ENCODE data around the gene PCSK4. TPM values are rescaled to one million over a fixed set of nuclear protein-coding genes. Genes with fewer than 3 reads are reported as not detected.

PCSK4 gene
- total RNA-seq, 1 donor from 2014 or later = 37.7 TPM

- Mint-ChIP-seq H3K4me1 (ENCODE audit: low read depth) (no peaks in the 10 kb centered on the region), H3K27ac (no peak overlapping the region), H3K36me3 (ENCODE audit: insufficient read depth) (peaks cover 6% of the 10 kb centered on the region), H3K27me3 (no peaks in the 10 kb centered on the region), H3K4me3 (ENCODE audit: low read depth) (no peak overlapping the region), H3K9me3 (ENCODE audit: low read depth) (no peaks in the 10 kb centered on the region)
- DNase-seq (ENCODE audit: low spot score, unreplicated experiment) = no peak
- TF ChIP-seq CTCF (IDR thresholded peaks at IDR 0.05; ENCODE audit: unreplicated experiment) = no peak
Observed at GRCh38 chr19:1433119-1434039, 56.8 kb downstream of the PCSK4 start.

- no peak overlapping the region for H3K4me3 Mint-ChIP-seq (ENCODE audit: low read depth)
- TF ChIP-seq CTCF (IDR thresholded peaks at IDR 0.05; ENCODE audit: unreplicated experiment) = no peak
- peaks cover 6% of the 10 kb centered on the region for H3K36me3 Mint-ChIP-seq (ENCODE audit: insufficient read depth)
- H3K9me3 Mint-ChIP-seq (ENCODE audit: low read depth) = no peaks in the 10 kb centered on the region
- DNase-seq (ENCODE audit: low spot score, unreplicated experiment) = no peak
- no peaks in the 10 kb centered on the region for H3K27me3 Mint-ChIP-seq
- no peak overlapping the region for H3K27ac Mint-ChIP-seq
- H3K4me1 Mint-ChIP-seq (ENCODE audit: low read depth) = no peaks in the 10 kb centered on the region
Observed at GRCh38 chr19:1432507-1432887, 57.7 kb downstream of the PCSK4 start.

- no peak for DNase-seq (ENCODE audit: low spot score, unreplicated experiment)
- Mint-ChIP-seq H3K27me3 (no peaks in the 10 kb centered on the region), H3K36me3 (ENCODE audit: insufficient read depth) (peaks cover 6% of the 10 kb centered on the region), H3K4me3 (ENCODE audit: low read depth) (no peak overlapping the region), H3K9me3 (ENCODE audit: low read depth) (no peaks in the 10 kb centered on the region), H3K27ac (no peak overlapping the region), H3K4me1 (ENCODE audit: low read depth) (no peaks in the 10 kb centered on the region)
- no peak for TF ChIP-seq CTCF (IDR thresholded peaks at IDR 0.05; ENCODE audit: unreplicated experiment)
Observed at GRCh38 chr19:1431759-1432506, 58.2 kb downstream of the PCSK4 start.

Other genes with a start within 250 kb of the PCSK4 start
- 107 and 117 TPM in 2 replicates for gene ATP5F1D, start 248.6 kb downstream of the PCSK4 start, total RNA-seq
- gene MIDN, start 241.8 kb downstream of the PCSK4 start, total RNA-seq = 187 and 193 TPM in 2 replicates
- gene CIRBP, start 221.0 kb downstream of the PCSK4 start, total RNA-seq = 462 and 465 TPM in 2 replicates
- 30.0 and 31.8 TPM in 2 replicates for gene FAM174C, start 214.8 kb downstream of the PCSK4 start, total RNA-seq
- 23.8 and 26.5 TPM in 2 replicates for gene EFNA2, start 204.5 kb downstream of the PCSK4 start, total RNA-seq
- 56.8 and 62.4 TPM in 2 replicates for gene NDUFS7, start 106.4 kb downstream of the PCSK4 start, total RNA-seq
- 47.0 and 48.5 TPM in 2 replicates for gene GAMT, start 88.8 kb downstream of the PCSK4 start, total RNA-seq
- gene DAZAP1, start 82.8 kb downstream of the PCSK4 start, total RNA-seq = 131 and 136 TPM in 2 replicates
- 917 and 938 TPM in 2 replicates for gene RPS15, start 52.0 kb downstream of the PCSK4 start, total RNA-seq
- gene APC2, start 40.2 kb downstream of the PCSK4 start, total RNA-seq = 5.2 and 5.8 TPM in 2 replicates
- 31.3 and 36.0 TPM in 2 replicates for gene C19orf25, start 11.1 kb downstream of the PCSK4 start, total RNA-seq
- 16.0 and 16.6 TPM in 2 replicates for gene REEP6, start 831 bp upstream of the PCSK4 start, total RNA-seq
- 2.3 and 4.8 TPM in 2 replicates for gene ADAMTSL5, start 22.7 kb upstream of the PCSK4 start, total RNA-seq
- 0.26 and 0.38 TPM in 2 replicates for gene PLK5, start 33.7 kb upstream of the PCSK4 start, total RNA-seq
- gene MEX3D, start 78.0 kb upstream of the PCSK4 start, total RNA-seq = 119 and 124 TPM in 2 replicates
- gene MBD3, start 102.5 kb upstream of the PCSK4 start, total RNA-seq = 131 and 133 TPM in 2 replicates
- gene UQCR11, start 115.1 kb upstream of the PCSK4 start, total RNA-seq = 156 and 171 TPM in 2 replicates
- 318 and 334 TPM in 2 replicates for gene TCF3, start 162.3 kb upstream of the PCSK4 start, total RNA-seq

All from progenitor cell of endocrine pancreas (in vitro differentiated cells).